Measurements from ENCODE around the gene ZNF263. TPM values are rescaled to one million over a fixed set of nuclear protein-coding genes. Genes with fewer than 3 reads are reported as not detected.

Gene ZNF263
- total and polyA plus RNA-seq, 9 of the 15 experiments (the other 6 are each of a cell fraction or from before 2014, with no cell fraction given) = 4.6 to 48.3 (median 31.8) TPM

- Histone ChIP-seq H3K4me2 (ENCODE audit: insufficient read depth, low read length) (no peak within 1 kb of the TSS), H3K9me3 (replicated peaks; ENCODE audit: control insufficient read depth, insufficient read depth, low read depth, low read length) (no peaks in the 10 kb centered on the region), H3K4me1 (replicated peaks in 1 of 2; ENCODE audit: control insufficient read depth in 2 of 2, insufficient read depth in 2 of 2, low read length in 2 of 2) (peaks cover 0 to 8% of the 10 kb centered on the region in 2 experiments; a peak in 2 of 5 replicates), H3K36me3 (ENCODE audit: control insufficient read depth, insufficient read depth, low read length) (no peaks in the 10 kb centered on the region), H3K9ac (ENCODE audit: insufficient read depth in 1 of 2, low read depth in 2 of 2, low read length in 2 of 2) (no peak within 1 kb of the TSS), H3K27me3 (ENCODE audit: control insufficient read depth in 2 of 2, insufficient read depth in 2 of 2, low read length in 2 of 2) (peaks cover 25 to 50% of the 10 kb centered on the region in 2 experiments), H4K20me1 (replicated peaks; ENCODE audit: control insufficient read depth, insufficient read depth, low read length) (no peaks in the 10 kb centered on the region), H2AFZ (ENCODE audit: low read depth, low read length) (no peak within 1 kb of the TSS), H3K27ac (ENCODE audit: extremely low read depth, low read depth, low read length) (no peak within 1 kb of the TSS), H3K9me1 (ENCODE audit: control insufficient read depth, insufficient read depth, low read length) (no peaks in the 10 kb centered on the region), H3K4me3 (no peak within 1 kb of the TSS), H3K79me2 (ENCODE audit: control insufficient read depth, insufficient read depth, low read length) (no peaks in the 10 kb centered on the region)
- in situ Hi-C loops (cut with MboI) (no loop called here), intact Hi-C loops (cut with micrococcal nuclease) (no loop called here)
- BruUV-seq (replicated peaks) = no TSS peak
- 11% methylated on average over 14 of the region's 14 CpGs for WGBS (ENCODE audit: insufficient coverage, low coverage, missing lambda C conversion rate)
- FAIRE-seq (no peak), ATAC-seq (no peak), DNase-seq (ENCODE audit: extremely low read depth in 1 of 4, low spot score in 3 of 4) (no peak)
- CTCF ChIA-PET (ENCODE audit: low intra/inter-chr PET ratio) = no interaction called here
- peak; percentile 58 for TF ChIP-seq REST (IDR thresholded peaks at IDR 0.05; ENCODE audit: borderline replicate concordance)
- TF ChIP-seq REST (CRISPR knock-in tag; IDR thresholded peaks at IDR 0.05; ENCODE audit: low read depth) = no peak
- no peak for TF ChIP-seq ARNT (IDR thresholded peaks at IDR 0.05)
- POLR2A ChIA-PET = interaction anchor here (0.6 to 1.6 kb wide), 3 partner anchors 8 to 13 kb away, joined by 3 to 4 read pairs (median 3); no protein-coding TSS in a partner anchor
Observed at GRCh38 chr16:3256146-3256865, 27.0 kb upstream of the ZNF263 start, which contains the start of gene MEFV. Gene MEFV (minus strand): TSS chr16:3256633. CDS start chr16:3256587, 46 bp downstream.
